ENCODE data around the gene SH3RF3.

- no peak for TF ChIP-seq CREB5 (CRISPR knock-in tag; IDR thresholded peaks at IDR 0.05; ENCODE audit: low read depth)
- TF ChIP-seq ZNF70 (CRISPR knock-in tag; IDR thresholded peaks at IDR 0.05) = no peak
- TF ChIP-seq ZFP3 (CRISPR knock-in tag; IDR thresholded peaks at IDR 0.05) = no peak
- no peak for TF ChIP-seq SNAI2 (CRISPR knock-in tag; IDR thresholded peaks at IDR 0.05)
- TF ChIP-seq ISL1 (CRISPR knock-in tag; IDR thresholded peaks at IDR 0.05) = no peak
- TF ChIP-seq CSDC2 (CRISPR knock-in tag; IDR thresholded peaks at IDR 0.05) = no peak
- TF ChIP-seq BACH2 (CRISPR knock-in tag; IDR thresholded peaks at IDR 0.05; ENCODE audit: borderline replicate concordance) = no peak
Observed at GRCh38 chr2:109421101-109421500, 292.1 kb downstream of the SH3RF3 start.

All from SK-N-SH treated with all-trans-retinoic acid at 6 μM for 48 hours (cell line).